Ovary (tissue), 3 donors: Measurements from ENCODE around the gene FUT6.
"Not testable (repeated sequence)": the region's sequence is repeated elsewhere in the genome, so short reads cannot be mapped to it uniquely, and the experiment has no call there.

Source experiments
- CTCF ChIP-seq, 3 donors: fragments of 450-650 bp in 2 of 3; fragments of 200-600 bp in 1 of 3; IDR thresholded peaks; one replicate each; pipeline versions ENCODE4 v1.5.1 to v1.8.0; 2016 to 2022; ENCODE audit warnings: antibody characterized with exemption in 3 of 3, mild to moderate bottlenecking in 1 of 3
- EP300 ChIP-seq: sonication (generic); formaldehyde crosslinking; IDR thresholded peaks from one replicate; pipeline ENCODE4 v1.6.1; 2017; ENCODE audit warnings: antibody characterized with exemption
- POLR2A ChIP-seq: fragments of 450-650 bp; IDR thresholded peaks from one replicate; pipeline ENCODE4 v1.6.1; 2017; ENCODE audit warnings: antibody characterized with exemption, mild to moderate bottlenecking, moderate library complexity
- donor health status: DM: no; HTN: no; CAD: no.

DNA sequence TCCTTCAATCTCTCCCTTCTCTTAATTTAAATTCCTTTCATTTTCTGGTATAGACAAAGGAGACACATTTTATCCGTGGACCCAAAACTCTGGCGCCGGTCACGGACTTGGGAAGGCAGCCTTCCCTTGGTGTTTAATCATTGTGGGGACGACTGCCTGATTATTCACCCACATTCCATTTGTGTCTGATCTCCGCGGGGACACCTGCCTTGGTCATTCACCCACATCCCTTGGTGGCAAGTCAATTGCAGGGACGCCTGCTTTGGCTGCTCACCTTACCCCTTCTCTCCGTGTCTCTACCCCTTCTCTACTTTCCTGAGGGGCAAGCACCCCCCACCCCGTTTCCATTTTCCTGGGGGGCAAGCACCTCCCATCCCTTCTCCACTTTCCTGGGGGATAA lies 8.3 kb upstream of the FUT6 start:
- TF ChIP-seq CTCF (IDR thresholded peaks at IDR 0.05); EP300; POLR2A: not testable (repeated sequence)
